ENCODE measurements around the gene NME7. TPM values are rescaled to one million over a fixed set of nuclear protein-coding genes. Genes with fewer than 3 reads are reported as not detected.
"Not testable (repeated sequence)": the region's sequence is repeated elsewhere in the genome, so short reads cannot be mapped to it uniquely, and the experiment has no call there.

The NME7 gene, protein sequence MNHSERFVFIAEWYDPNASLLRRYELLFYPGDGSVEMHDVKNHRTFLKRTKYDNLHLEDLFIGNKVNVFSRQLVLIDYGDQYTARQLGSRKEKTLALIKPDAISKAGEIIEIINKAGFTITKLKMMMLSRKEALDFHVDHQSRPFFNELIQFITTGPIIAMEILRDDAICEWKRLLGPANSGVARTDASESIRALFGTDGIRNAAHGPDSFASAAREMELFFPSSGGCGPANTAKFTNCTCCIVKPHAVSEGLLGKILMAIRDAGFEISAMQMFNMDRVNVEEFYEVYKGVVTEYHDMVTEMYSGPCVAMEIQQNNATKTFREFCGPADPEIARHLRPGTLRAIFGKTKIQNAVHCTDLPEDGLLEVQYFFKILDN
- 10 to 100 TPM; 14.7 to 24.7 TPM for total RNA-seq

DNA sequence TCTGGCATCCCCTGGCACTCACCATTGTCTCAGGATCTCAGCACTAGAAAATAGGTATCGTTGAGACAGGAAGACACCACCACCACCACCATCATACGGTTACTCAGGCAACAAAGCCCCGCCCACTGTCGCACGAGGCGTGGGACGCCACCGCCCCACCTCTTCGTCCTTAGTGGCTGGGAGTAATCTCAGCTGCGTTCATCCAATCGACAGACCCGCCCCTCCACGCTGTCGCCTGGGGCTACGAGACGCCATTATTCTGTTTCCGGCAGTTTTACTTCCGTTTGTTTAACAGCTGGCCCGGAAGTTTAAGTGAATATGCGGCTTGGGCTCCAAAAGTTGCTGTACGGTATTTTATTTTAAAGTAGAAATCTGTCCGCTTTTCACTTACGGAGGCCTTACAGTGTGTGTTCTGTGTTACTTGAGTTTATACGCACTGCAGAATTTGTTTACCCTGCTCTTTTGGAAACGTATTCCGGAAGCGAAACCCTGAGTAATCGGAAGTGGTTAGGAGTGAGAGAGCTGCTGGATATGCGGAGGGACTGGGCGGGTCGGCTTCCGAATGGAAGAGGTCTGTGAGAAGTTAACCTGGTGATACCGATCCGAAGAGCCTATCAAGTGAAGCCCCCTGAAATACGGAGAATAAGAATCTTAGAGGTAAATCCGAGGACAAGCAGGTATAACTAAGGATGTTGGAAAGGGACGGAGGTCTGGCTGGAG lies at the start of gene NME7, which contains the start of gene BLZF1:
NME7 (minus strand) TSS at position 112 of the 720 bp plus-strand sequence; CDS start at position 25, 87 bp downstream.
BLZF1 (plus strand) TSS at position 510 of the 720 bp plus-strand sequence. CDS start 1,328 bp downstream, outside the sequence.
- Mint-ChIP-seq H3K4me1 (peaks cover 29% of the 10 kb centered on the region), H3K36me3 (peaks cover 23% of the 10 kb centered on the region), H3K4me3 (no peak within 1 kb of the TSS), H3K27me3 (no peaks in the 10 kb centered on the region), H3K27ac (peak within 1 kb of the TSS; percentile 79), H3K9me3 (peaks cover 5% of the 10 kb centered on the region)
- POLR2A ChIA-PET: interaction anchor here (0.6 to 2.0 kb wide), 13 partner anchors 9 to 958 kb away, joined by 3 to 9 read pairs (median 3); partner anchors contain the start of gene CCDC181
- ATAC-seq (ENCODE audit: low read depth) (peak; percentile 91), DNase-seq (peak; percentile 96)

DNA sequence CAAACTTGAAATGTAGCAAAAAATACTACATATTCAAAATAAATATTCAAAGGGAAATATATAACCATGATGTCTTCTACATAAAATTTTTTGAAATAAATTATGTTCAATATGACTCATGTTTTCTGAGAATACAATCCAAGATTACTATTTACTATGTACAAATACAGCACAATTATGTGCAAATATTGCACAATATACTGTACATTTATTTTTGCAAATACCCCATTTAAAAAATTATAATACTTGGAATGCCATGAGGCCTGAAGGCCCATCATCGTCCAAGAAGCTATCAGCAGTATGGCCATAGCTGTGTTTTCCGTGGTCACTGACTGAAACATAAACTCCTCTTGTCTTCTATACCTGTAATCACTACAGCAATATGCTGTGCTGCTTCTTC lies 47.4 kb upstream of the NME7 start:
- Mint-ChIP-seq H3K27me3 (peaks cover 12% of the 10 kb centered on the region), H3K36me3 (no peaks in the 10 kb centered on the region), H3K9me3 (peaks cover 12% of the 10 kb centered on the region), H3K4me1 (no peaks in the 10 kb centered on the region), H3K4me3 (no peak overlapping the region), H3K27ac (no peak overlapping the region)
- no peak for DNase-seq
- no peak for ATAC-seq (ENCODE audit: low read depth)
- POLR2A ChIA-PET: no interaction called here

DNA sequence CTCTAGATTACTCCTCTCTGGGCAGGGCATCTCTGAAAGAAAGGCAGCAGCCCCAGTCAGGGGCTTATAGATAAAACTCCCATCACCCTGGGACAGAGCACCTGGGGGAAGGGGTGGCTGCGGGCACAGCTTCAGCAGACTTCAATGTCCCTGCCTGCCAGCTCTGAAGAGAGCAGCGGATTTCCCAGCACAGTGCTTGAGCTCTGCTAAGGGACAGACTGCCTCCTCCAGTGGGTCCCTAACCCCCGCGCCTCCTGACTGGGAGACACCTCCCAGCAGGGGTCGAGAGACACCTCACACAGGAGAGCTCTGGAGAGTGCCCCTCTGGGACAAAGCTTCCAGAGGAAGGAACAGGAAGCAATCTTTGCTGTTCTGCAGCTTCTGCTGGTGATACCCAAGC lies 40.7 kb upstream of the NME7 start:
- H3K4me3 Mint-ChIP-seq; H3K36me3 Mint-ChIP-seq; DNase-seq; H3K27ac Mint-ChIP-seq; POLR2A ChIA-PET; ATAC-seq (ENCODE audit: low read depth); H3K4me1 Mint-ChIP-seq: not testable (repeated sequence)
- peaks cover 12% of the 10 kb centered on the region for H3K27me3 Mint-ChIP-seq
- peaks cover 38% of the 10 kb centered on the region for H3K9me3 Mint-ChIP-seq

DNA sequence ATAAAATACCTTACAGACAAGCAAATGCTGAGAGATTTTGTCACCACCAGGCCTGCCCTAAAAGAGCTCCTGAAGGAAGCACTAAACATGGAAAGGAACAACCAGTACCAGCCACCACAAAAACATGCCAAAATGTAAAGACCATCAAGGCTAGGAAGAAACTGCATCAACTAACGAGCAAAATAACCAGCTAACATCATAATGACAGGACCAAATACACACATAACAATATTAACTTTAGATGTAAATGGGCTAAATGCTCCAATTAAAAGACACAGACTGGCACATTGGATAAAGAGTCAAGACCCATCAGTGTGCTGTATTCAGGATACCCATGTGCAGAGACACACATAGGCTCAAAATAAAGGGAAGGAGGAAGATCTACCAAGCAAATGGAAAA lies 35.0 kb upstream of the NME7 start:
- Mint-ChIP-seq H3K9me3 (peaks cover 42% of the 10 kb centered on the region), H3K36me3 (peaks cover 30% of the 10 kb centered on the region)
- H3K27me3 Mint-ChIP-seq; H3K27ac Mint-ChIP-seq; DNase-seq; H3K4me1 Mint-ChIP-seq; H3K4me3 Mint-ChIP-seq; POLR2A ChIA-PET; ATAC-seq (ENCODE audit: low read depth): not testable (repeated sequence)

DNA sequence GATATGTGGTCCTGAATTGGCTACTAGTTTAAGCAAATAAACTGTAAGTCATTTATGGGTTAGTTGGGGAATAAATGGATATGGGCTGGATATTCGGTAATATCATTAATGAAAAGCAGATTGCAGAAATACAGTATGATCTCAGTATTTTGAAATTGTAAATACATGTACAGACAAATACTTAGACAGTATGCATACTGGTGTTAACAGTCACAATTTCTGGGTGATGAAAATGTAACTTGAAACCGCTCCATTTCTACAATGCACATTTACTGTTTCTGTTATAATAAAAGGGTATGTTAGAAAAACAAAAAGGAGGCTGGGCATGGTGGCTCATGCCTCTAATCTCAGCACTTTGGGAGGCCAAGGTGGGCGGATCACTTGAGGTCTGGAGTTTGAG lies 28.4 kb upstream of the NME7 start:
- Mint-ChIP-seq H3K27me3 (no peaks in the 10 kb centered on the region), H3K36me3 (peaks cover 66% of the 10 kb centered on the region), H3K9me3 (peaks cover 7% of the 10 kb centered on the region), H3K4me1 (no peaks in the 10 kb centered on the region), H3K27ac (no peak overlapping the region), H3K4me3 (no peak overlapping the region)
- DNase-seq: no peak
- POLR2A ChIA-PET: no interaction called here
- ATAC-seq (ENCODE audit: low read depth): no peak

DNA sequence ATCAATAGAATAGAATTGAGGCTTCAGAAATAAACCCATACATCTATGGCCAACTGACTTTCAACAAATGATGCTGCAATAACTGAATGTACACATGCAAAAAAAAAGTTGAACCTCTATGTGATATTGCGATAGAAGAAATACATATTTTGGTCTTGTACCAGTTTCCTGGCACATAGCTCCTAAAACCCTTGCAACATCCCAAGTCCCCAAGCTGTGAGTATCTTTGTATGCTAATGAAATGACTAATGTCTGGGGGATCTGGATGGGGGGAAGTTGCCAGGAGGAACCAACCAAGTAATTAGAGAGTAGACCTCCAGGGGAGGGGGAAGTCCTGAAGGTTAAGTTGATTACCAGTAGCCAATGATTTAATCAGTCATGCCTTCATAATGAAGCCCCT lies 24.8 kb upstream of the NME7 start:
- POLR2A ChIA-PET: no interaction called here
- Mint-ChIP-seq H3K27me3 (no peaks in the 10 kb centered on the region), H3K9me3 (no peaks in the 10 kb centered on the region), H3K27ac (no peak overlapping the region), H3K36me3 (peaks cover 67% of the 10 kb centered on the region), H3K4me3 (no peak overlapping the region), H3K4me1 (peaks cover 5% of the 10 kb centered on the region)
- DNase-seq: no peak
- no peak for ATAC-seq (ENCODE audit: low read depth)

DNA sequence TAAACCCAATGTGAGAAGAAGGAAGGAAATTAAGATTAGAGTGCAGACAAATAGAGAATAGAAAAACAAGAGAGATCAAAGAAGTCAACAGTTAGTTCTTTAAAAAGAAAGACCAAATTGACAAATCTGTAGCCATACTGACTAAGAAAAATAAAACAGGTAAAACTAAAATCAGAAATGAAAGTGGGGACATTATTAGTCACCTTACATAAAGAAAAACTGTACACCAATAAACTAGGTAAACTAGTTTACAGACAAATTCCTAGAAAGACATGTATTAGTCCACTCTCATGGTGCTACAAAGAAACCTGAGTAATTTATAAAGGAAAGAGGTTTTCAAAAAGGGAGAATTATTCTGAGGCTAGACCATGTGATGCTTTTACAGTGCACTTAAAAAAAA lies 22.7 kb upstream of the NME7 start:
- H3K9me3 Mint-ChIP-seq: no peaks in the 10 kb centered on the region
- H3K27ac Mint-ChIP-seq: no peak overlapping the region
- no peak for ATAC-seq (ENCODE audit: low read depth)
- peaks cover 65% of the 10 kb centered on the region for H3K36me3 Mint-ChIP-seq
- no peak for DNase-seq
- peaks cover 5% of the 10 kb centered on the region for H3K4me1 Mint-ChIP-seq
- no peak overlapping the region for H3K4me3 Mint-ChIP-seq
- no peaks in the 10 kb centered on the region for H3K27me3 Mint-ChIP-seq
- POLR2A ChIA-PET: no interaction called here

DNA sequence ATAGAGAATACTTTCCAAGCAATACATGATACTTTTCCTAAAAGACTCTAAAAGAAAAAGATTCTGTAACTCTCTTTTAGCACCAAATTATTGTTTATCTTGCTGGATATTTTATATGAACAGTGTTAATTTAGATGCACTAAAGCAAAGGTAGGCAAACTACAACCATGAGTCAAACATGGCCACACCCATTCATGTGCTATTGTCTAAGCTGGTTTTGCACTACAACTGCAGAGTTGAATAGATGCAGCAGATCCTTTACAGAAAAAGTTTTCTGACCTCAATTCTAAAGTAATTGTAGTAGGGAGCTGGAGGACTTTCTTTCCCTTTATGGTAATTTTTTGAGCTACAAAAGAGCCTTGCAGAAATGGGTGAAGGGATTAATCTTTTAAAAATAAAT lies 19.8 kb upstream of the NME7 start:
- no peaks in the 10 kb centered on the region for H3K27me3 Mint-ChIP-seq
- ATAC-seq (ENCODE audit: low read depth): no peak
- POLR2A ChIA-PET: no interaction called here

DNA sequence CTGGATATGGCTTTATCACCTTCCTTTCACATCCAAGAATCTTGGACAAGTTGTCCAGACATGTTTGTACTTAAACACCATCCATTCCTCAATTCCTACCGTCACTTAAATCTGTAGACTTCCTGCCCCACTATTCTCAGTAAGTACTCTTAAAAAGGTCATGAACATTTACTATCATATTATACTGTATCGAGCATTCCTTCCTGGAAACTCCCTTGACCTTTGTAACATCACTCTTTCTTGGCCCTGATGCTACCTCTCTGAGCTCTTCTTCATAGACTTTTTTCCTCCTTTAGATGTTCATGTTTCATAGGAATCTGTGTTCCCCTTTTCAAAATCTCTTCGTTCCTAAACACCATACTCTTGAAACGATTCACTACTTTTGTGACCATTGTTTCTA lies 15.9 kb upstream of the NME7 start:
- Mint-ChIP-seq H3K4me1 (peaks cover under 1% of the 10 kb centered on the region), H3K27me3 (no peaks in the 10 kb centered on the region), H3K4me3 (no peak overlapping the region), H3K27ac (no peak overlapping the region), H3K9me3 (no peaks in the 10 kb centered on the region), H3K36me3 (peaks cover 34% of the 10 kb centered on the region)
- ATAC-seq (ENCODE audit: low read depth) (no peak), DNase-seq (no peak)
- POLR2A ChIA-PET: no interaction called here

More for the DNA sequence above, 19.8 kb upstream of the NME7 start:
- peaks cover 51% of the 10 kb centered on the region for H3K36me3 Mint-ChIP-seq
- no peak overlapping the region for H3K27ac Mint-ChIP-seq
- no peak for DNase-seq
- no peaks in the 10 kb centered on the region for H3K9me3 Mint-ChIP-seq
- H3K4me1 Mint-ChIP-seq: peaks cover 5% of the 10 kb centered on the region
- no peak overlapping the region for H3K4me3 Mint-ChIP-seq

DNA sequence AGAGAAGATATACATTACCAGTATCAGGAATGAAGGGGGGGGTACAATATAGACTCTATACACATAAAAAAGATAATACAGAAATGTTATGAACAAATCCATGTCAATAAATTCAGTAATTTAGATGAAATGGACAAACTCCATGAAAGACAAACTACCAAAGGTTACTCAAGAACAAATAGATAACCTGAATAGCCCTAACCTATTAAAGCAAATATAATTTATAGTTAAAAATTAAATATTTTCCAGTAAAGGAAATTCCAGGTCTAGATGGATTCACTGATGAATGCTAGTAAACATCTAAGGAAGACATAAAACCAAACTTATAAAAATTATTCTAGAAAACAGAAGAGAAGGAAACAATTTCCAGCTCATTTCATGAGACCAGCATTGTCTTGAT lies 13.6 kb upstream of the NME7 start:
- ATAC-seq (ENCODE audit: low read depth) (no peak), DNase-seq (no peak)
- peaks cover 37% of the 10 kb centered on the region for H3K36me3 Mint-ChIP-seq
- H3K4me3 Mint-ChIP-seq: no peak overlapping the region
- peaks cover 8% of the 10 kb centered on the region for H3K4me1 Mint-ChIP-seq
- no peaks in the 10 kb centered on the region for H3K9me3 Mint-ChIP-seq
- POLR2A ChIA-PET: no interaction called here
- H3K27me3 Mint-ChIP-seq: no peaks in the 10 kb centered on the region
- H3K27ac Mint-ChIP-seq: no peak overlapping the region

DNA sequence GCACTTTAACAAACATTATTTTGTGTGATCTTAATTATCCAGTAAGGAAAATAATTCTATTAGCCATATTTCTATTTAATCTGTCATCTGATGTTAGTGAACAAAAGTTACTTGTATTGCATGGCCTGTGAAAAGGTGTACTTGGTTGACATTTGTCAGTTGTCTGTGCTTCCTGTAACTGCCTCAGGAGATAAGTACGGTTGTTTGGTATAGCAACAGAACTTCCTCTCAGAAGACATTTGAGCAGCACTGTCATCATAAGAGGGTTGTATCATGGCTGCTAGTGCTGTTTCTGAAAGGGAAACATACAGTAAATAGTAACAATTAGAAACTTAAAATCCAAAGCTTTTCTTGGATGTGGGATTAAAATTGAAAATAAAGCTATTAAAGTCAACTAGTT lies 3.8 kb upstream of the NME7 start:
- ATAC-seq (ENCODE audit: low read depth): peak; percentile 39
- peak overlapping the region; percentile 79 for H3K27ac Mint-ChIP-seq
- H3K27me3 Mint-ChIP-seq: no peaks in the 10 kb centered on the region
- peak overlapping the region; percentile 64 for H3K4me3 Mint-ChIP-seq
- peaks cover 28% of the 10 kb centered on the region for H3K4me1 Mint-ChIP-seq
- peaks cover 27% of the 10 kb centered on the region for H3K36me3 Mint-ChIP-seq
- no peak for DNase-seq
- H3K9me3 Mint-ChIP-seq: no peaks in the 10 kb centered on the region
- POLR2A ChIA-PET: no interaction called here

DNA sequence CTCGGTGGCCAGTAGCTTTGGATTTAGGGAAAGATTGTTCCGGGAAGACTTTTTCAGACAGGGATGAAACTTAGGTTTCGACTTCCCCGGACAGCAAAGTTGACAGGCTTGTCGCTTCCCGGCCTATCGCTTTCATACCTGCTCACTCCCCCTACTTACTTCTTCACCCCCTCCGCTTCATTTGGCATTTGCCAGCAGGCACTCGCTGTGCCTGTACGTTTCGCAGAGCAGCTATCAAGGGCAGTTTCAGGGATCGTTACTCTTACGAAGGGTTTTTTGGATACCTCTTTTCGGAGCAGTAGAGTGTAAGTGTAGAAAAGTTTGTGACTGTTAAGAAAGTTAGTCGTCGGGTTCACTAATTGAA lies 791 bp upstream of the NME7 start:
- Mint-ChIP-seq H3K27ac (no peak overlapping the region), H3K4me1 (peaks cover 31% of the 10 kb centered on the region), H3K27me3 (no peaks in the 10 kb centered on the region), H3K36me3 (peaks cover 28% of the 10 kb centered on the region), H3K9me3 (peaks cover 5% of the 10 kb centered on the region), H3K4me3 (no peak overlapping the region)
- ATAC-seq (ENCODE audit: low read depth) (peak; percentile 10), DNase-seq (peak; percentile 59)
- POLR2A ChIA-PET: interaction anchor here (0.6 to 2.0 kb wide), 9 partner anchors 9 to 925 kb away, joined by 3 to 9 read pairs (median 4); partner anchors contain the start of gene CCDC181

DNA sequence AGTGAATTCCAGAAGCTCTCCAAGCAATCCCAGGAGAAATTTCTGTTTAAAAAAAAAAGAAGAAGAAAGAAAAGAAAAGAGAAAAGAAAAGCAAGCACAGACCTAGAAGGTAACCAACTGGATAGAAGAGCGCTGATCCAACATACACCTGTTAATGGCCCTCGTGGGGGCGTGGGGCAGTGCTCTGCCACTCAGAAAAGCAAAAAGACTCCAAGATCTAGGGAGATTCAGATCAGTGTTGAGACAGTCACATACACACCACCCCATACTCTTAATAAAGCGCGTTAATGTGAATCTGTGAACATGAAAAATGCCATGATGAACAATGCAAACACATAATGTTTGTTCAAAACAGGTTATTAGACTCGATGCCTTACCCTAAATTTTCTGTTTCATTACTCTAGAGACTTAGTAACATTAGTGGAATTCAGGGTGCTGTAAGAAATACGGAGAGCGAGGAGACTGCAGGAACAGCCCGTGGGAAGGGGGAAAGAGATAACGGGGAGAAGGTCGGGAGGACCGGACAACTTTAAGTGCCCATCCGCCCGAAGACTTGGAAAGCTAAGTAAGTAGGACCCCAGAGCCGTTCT lies 406 bp downstream of the NME7 start:
- DNase-seq (no peak), ATAC-seq (ENCODE audit: low read depth) (no peak)
- Mint-ChIP-seq H3K36me3 (peaks cover 23% of the 10 kb centered on the region), H3K4me3 (no peak overlapping the region), H3K4me1 (peaks cover 34% of the 10 kb centered on the region), H3K9me3 (peaks cover 5% of the 10 kb centered on the region), H3K27ac (no peak overlapping the region), H3K27me3 (no peaks in the 10 kb centered on the region)
- POLR2A ChIA-PET: interaction anchor here (0.9 to 2.0 kb wide), 6 partner anchors 60 to 958 kb away, joined by 3 to 9 read pairs (median 4); partner anchors contain the start of gene CCDC181

All from activated naive CD8-positive, alpha-beta T cell treated with anti-CD3 and anti-CD28 coated beads, Interleukin-2, amount 10 ng/mL, durations not matched to agents 7 days and 5 days (primary cell).